COR-L47 (cell line): ENCODE data around the gene USP36.
A peak's percentile ranks its signal among the peaks of the same experiment; 100 is the strongest.
"Not testable (repeated sequence)": the region's sequence is repeated elsewhere in the genome, so short reads cannot be mapped to it uniquely, and the experiment has no call there.

ENCODE experiments used
- DNase-seq: peaks from one replicate; lab custom pipeline; 2025; lab: John Stamatoyannopoulos, UW

The USP36 gene

DNA sequence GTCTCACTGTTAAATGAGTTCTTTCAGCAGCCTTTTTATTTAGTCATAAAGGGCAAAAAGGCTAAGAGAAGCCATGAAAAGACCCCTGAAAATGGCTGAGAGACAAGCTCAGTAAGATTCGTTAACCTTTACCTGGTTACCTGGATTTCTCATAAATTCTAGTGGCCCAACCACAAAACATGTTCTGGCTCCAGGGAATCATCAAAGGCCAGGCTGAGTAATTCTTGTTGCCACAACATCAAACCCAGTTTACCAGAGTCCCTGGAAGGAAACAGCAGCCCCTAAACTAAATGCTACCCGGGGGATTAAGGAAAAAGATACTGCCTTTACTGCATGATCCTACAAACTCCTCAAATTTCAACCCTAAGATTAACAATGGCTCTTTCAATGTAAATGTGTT is 74.4 kb downstream of the USP36 start:
- no peak for DNase-seq

GRCh38 chr17:78765821-78766220 is 74.8 kb downstream of the USP36 start:
- no peak for DNase-seq

DNA sequence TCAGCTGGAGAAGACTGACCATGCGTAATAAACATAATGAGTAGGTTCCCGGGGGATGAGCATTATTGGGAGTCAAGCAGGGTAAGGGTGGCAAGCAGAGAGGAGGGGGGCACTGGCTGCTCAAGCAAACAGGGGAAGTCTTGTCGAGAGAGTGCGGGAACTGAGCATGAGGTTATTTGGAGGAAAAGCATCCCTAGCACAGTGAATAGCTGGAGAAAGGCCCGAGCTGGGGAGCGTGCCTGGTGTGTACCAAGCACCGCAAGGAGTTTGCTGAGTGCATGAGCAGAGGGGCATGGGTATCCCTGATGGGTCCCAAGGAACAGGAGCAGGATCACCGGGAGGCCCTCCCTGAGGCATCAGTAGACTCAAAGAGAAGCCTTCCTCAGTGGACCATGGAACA is 75.7 kb downstream of the USP36 start:
- no peak for DNase-seq

DNA sequence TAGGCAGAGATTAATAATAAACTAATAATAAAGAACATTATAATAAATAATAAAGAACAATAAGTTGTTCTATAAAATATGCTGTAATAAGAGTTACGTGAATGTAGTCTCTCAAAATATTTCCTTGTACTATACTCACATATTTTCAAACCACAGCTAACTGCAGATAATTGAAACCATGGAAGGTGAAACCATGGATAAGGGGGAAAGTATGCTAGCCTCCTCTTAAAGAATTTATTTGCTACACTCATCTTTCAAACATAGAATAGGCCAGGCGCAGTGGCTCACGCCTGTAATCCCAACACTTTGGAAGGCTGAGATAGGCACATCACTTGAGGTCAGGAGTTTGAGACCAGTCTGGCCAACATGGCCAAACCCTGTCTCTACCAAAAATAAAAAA is 77.1 kb downstream of the USP36 start:
- DNase-seq = no peak

GRCh38 chr17:78761789-78762406 is 78.7 kb downstream of the USP36 start:
- no peak for DNase-seq

DNA sequence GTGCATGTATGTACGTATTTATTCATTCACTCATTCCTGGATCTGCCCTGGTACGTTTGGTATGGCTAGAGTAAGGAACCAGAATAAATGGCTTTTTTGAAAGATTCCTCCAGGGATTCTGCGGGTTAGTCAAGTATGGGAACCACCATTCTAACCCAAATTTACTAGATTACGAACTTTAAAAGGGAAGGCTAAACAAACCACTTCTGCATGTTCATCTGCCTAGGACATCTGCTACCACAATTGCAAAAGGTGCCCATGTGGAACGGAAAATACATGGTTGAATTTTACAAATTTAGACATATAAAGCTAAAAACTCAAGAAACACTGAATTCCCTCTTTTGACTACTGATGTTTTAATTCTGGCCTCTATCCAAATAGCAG is 80.7 kb downstream of the USP36 start:
- DNase-seq = no peak

GRCh38 chr17:78759203-78759968 is 81.2 kb downstream of the USP36 start:
- DNase-seq = peak; percentile 44

GRCh38 chr17:78753316-78754250 is 87.0 kb downstream of the USP36 start:
- DNase-seq = no peak

- no peak for DNase-seq
Observed at GRCh38 chr17:78751447-78752161, 89.0 kb downstream of the USP36 start.

GRCh38 chr17:78751000-78751399 is 89.6 kb downstream of the USP36 start:
- DNase-seq = not testable (repeated sequence)

DNA sequence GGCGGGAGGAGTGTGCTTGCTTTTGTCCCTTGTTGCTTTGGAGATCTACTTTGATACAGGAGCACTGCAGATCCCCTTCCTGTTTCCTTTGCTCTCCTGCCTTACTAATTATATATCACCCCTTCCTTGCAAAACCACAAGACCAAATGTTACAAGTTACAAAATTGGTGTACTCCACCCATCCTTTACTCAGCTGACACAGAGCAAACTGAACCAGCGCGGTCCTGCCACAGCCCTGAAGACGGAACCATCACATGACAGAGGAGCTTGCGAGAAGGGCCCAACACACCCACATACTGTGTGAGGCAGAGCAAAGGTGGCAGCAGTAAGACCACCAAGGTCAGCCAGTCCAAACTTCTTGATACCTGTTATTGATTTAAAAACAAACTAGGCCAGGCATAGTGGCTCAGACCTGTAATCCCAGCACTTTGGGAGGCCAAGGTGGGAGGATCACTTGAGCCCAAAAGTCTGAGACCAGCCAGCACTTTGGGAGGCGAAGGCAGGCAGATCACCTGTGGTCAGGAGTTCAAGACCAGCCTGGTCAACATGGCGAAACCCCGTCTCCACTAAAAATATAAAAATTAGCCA is 91.8 kb downstream of the USP36 start:
- DNase-seq = no peak

DNA sequence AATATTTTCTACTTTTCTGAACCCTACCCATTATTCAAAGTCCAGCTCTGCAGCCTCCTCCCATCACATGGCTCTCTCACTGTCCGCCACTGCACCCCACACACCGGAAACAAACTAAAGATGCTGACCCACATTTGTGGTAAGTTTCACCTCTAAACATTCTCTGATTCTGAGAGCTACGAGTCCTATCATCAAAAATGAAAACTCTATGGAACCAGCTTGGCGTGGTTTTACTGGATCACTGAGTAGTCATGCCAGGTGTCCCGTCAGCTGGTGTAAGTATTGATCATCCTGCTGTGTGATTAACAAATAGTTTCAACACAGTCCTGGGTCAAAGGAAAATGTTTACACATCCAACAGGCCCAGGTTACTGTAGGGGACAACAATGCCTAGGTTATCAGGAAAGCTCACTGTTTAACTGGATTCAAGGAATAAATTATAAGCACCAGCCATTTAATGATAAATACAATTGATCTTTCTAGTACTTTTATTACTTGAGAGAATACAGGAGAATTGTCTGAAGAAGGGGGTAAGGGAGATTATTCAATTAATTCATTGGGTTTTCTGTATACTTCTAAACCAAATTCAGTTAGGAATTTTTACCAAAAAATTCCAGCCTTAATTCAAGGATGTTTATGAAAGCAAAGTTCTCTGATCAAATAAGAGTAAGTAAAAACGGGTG is 92.4 kb downstream of the USP36 start:
- no peak for DNase-seq

DNA sequence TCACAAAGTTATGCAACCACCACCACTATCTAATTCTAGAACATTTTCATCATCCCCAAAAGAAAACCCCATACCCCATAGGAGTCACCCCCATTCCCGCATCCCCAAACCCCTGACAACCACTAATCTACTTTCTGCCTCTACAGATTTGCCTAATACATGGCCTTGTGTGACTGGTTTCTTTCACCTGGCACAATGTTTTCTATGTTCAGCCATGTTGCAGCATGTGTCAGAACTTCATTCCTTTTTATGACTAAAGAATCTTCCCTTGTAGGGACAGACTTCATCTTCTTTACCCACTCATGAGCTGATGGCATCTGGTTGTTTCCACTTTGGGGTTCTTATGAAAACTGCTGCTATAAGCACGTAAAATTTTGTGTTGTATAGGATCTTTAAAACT is 93.1 kb downstream of the USP36 start:
- no peak for DNase-seq

DNA sequence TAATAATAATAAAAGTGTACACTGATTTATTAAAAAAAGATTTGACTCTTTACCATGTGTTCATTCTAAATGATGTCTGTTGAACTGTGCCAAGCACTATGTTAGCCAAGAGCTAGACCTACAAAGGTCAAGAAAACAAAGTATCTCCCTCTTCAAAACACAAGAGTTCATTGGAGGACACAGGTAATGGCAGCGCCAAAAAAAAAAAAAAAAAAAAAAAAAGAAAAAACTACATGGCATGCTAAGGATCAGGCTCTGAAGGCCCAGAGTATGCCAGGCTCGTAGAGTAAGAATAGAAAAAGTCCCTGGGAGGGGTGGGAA is 93.7 kb downstream of the USP36 start:
- no peak for DNase-seq

GRCh38 chr17:78746263-78746948 is 94.2 kb downstream of the USP36 start:
- no peak for DNase-seq
